Subcutaneous adipose tissue (tissue), 4 donors: ENCODE measurements around the gene BEAN1. TPM values are rescaled to one million over a fixed set of nuclear protein-coding genes. Genes with fewer than 3 reads are reported as not detected.

ENCODE experiments used
- total RNA-seq, 4 donors: library from RNA; depleted of rRNA; stranded (reverse); fragments of >200 nt; gene quantifications; one replicate each; pipeline ENCODE4 v1.1.0, GENCODE V29; 2016
- TF ChIP-seq, protein P1 (sequence below): fragments of 450-650 bp; IDR thresholded peaks from one replicate; pipeline ENCODE4 v1.5.1; 2016; ENCODE audit warnings: low read depth, mild to moderate bottlenecking, control low read depth, antibody characterized with exemption, moderate library complexity

BEAN1 gene
- total RNA-seq, 4 donors from 2014 or later = 0.88 TPM; not detected in 3

DNA sequence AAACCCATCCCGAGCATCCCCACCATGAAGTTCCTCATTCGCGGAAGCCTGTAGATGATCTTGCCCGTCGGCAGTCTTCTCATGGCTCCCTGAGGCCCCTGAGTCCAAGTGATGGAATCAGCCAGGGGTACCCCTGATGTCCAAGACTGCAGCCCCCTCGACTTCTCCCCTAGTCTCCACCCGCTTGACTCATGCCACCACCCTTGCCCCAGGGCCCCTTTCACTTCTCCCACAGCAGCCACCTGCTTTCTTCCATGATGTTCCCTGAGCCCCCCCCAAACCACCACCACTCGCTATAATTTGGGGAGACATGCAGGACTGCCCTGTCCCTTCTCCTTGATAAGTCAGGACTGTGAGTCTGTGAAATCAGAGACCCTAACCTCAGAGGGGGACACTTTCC lies 11.4 kb downstream of the BEAN1 start:
- TF ChIP-seq, protein P1, sequence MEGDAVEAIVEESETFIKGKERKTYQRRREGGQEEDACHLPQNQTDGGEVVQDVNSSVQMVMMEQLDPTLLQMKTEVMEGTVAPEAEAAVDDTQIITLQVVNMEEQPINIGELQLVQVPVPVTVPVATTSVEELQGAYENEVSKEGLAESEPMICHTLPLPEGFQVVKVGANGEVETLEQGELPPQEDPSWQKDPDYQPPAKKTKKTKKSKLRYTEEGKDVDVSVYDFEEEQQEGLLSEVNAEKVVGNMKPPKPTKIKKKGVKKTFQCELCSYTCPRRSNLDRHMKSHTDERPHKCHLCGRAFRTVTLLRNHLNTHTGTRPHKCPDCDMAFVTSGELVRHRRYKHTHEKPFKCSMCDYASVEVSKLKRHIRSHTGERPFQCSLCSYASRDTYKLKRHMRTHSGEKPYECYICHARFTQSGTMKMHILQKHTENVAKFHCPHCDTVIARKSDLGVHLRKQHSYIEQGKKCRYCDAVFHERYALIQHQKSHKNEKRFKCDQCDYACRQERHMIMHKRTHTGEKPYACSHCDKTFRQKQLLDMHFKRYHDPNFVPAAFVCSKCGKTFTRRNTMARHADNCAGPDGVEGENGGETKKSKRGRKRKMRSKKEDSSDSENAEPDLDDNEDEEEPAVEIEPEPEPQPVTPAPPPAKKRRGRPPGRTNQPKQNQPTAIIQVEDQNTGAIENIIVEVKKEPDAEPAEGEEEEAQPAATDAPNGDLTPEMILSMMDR = no peak

DNA sequence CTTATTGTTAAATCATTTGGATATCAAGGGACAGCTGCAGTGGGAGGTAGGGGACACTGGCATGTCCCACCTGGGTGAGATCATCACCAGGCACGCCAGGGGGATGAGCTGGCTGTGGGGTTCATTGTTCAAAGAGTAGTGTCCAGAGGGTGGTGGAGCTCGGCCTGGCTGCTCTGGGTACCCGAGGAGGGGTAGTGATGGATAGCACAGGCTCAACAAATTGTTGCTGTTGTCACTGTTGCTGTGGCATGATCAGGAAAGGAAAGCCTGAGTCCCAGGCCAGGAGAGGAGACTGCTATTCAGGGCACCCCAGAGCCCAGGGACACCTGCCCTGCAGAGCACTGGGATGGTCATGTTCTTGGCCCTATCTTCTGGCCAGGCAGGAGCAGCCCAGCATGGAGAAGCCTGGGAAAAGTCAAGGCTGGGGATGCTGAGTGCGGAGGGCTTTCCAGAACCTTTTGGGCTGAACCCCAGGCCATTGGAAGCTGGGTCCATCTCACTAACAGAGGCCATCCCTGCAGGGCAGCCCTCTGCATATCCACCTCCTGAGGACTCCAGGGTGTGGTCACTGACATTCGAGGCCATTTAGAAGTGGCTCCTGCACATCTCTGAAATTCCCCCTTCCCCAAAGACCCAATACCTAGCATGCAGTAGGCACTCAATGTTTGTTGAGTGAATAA lies 12.1 kb downstream of the BEAN1 start:
- TF ChIP-seq, protein P1 = no peak

DNA sequence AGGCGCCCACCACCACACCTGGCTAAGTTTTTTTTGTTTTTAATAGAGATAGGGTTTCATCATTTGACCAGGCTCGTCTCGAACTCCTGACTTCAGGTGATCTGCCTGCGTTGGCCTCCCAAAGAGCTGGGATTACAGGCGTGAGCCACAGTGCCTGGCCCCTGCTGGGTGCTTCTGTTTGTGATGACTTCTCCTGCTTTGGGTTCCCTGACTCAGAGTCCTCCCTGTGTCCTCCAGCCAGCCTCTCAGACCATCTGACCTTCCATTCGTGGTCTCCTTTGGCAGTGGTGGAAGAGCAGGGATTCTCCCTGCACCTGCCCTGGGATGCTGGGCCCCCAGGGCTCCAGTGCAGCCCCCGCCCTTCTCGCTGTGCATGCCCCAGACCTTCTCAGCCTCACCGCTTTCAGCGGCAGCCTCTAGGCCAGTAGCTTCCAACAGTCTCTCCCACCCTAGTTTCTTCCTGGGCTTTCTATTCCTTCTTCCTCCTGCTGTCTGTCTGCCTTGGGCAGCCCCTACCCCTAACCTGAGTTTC lies 13.2 kb downstream of the BEAN1 start:
- TF ChIP-seq, protein P1 = no peak

DNA sequence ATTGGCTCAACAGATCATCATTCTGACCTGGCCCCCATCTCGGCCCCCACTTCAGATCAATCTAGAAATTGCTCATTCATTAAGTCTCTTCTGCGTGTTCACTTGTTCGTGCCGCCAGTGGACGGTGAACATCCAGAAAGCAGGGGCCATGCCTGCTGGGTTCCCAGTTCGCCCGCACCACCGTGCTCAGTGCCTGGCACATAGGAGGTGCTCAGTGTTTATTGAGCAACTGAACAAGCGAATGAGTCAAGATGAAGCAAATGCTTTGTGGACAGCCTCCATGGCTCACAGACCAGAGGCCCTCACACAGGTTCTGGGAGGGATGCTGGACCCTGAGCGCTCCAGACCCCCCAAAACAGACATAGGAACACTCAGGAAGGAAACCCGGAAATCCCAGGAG lies 13.9 kb downstream of the BEAN1 start:
- TF ChIP-seq, protein P1 = no peak

DNA sequence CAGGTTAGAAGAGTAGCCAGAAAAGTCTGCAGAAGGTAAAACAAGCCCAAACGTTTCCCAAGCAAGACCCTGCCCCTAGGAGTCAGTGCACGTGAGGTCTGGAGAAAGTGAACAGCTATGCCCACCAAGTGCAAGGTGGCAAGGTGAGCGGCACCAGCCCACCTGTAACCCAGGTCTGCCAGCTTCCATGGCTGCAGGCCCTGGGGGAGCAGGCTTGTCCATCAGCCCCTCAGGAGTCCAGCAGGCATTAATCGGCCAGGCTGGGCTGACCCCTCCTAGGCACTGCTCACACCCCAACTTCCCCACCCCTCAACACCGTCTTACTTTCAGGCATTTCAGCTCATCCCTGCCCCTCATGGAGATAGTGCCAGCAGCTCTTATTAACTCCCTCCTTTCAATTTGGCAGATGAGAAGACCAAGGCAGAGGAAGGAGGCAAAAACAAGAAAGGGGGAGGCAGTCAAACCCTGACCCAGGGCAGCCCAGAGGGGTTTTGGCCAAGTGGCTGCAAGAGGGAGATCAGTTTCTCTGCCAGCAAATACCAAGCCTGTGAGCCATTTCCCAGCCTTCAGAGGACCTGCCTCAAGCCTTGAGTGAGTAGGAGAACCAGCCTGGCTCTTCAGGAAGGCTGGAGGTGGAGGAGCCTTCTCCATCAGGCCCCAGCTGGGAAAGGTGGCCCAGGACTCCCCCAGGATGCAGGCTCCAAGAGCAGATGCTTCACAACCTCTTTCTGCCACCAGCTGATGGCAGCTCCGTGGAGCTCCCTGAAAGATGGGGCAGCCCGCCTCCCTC lies 14.7 kb downstream of the BEAN1 start:
- TF ChIP-seq, protein P1 = no peak

DNA sequence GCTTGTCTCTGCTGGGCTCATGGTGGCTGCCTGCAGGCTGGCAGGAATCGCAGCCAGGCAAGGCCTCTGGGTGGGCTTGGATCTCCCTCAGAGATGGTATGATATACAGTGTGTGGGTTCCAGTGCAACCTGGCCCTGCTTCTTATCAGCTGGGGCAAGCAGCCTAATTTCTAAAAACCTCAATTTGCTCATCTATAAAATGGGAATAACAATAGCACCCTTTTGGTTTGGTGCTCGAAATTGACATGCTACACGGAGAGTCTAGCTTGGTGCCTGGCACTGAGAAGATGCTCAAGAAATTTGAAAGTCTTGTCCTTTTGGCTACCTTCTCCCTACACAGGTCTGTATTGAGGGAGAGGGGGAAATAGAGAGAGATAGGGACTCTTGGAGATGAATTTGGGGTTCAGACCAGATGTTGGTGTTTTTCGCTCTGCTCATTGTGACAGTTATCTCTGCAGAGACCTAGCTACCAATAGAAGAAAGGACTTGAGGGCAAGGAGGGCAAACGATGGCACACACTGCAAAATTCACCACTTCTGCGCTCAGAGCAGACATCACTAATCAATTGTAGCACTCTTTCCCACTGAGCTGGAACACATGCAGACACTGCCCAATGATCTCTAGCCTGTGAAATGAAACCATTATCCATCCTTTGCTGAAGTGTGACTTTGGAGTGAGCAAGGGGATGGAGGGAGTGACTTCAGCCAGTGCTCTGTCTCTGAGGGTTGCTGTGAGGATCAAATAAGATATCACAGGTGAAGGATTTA lies 15.6 kb downstream of the BEAN1 start:
- TF ChIP-seq, protein P1 = no peak

DNA sequence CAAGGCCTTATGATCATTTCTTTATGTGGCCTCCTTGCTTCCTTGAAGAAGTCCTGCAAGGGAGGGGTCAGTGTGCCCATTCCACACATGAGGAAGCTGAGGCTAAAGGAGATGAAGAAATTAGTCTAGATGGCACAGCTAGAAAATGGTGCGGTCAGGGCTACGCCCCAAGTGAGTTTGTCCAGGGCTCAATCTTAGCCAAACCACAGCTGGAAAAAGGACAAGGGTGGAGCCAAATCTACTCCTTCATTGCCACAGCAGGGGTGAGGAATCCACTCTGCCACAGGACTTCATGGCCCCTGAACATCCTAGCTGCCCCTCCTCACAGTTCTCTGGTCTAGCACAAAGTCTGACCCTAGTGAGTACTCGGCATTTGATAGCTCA lies 16.2 kb downstream of the BEAN1 start:
- TF ChIP-seq, protein P1 = no peak
